GM21381 (cell line): ENCODE measurements around the gene FOXB2.
"Not testable (repeated sequence)": the region's sequence is repeated elsewhere in the genome, so short reads cannot be mapped to it uniquely, and the experiment has no call there.

Experiments used
- ATAC-seq: cut with Tn5 transposase; IDR thresholded peaks from one replicate; pipeline ENCODE4 v1.9.1; 2021; ENCODE audit warnings: mild to moderate bottlenecking, moderate library complexity; ENCODE audit not compliant: unreplicated experiment

FOXB2 gene

DNA sequence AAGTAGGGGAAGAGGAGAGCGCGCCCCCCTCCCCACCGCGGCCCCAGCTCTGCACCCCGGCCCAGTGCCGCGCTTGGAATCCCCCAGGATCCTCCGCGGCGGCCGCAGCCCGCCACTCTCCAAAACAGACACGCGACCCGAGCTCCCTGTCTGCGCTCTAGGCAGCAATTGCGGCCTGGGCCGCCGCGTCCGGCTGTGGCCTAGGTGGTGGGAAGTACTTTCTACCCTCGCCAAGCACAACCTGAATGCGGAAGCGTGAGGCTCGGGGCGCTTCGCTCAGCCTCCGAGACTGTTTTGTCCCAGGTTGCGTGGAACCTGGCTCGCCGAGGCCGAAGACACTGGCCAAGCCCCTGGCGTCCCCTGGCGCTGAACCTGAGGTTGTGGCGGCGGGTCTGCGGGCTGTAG lies 3.3 kb upstream of the FOXB2 start:
- no peak for ATAC-seq

DNA sequence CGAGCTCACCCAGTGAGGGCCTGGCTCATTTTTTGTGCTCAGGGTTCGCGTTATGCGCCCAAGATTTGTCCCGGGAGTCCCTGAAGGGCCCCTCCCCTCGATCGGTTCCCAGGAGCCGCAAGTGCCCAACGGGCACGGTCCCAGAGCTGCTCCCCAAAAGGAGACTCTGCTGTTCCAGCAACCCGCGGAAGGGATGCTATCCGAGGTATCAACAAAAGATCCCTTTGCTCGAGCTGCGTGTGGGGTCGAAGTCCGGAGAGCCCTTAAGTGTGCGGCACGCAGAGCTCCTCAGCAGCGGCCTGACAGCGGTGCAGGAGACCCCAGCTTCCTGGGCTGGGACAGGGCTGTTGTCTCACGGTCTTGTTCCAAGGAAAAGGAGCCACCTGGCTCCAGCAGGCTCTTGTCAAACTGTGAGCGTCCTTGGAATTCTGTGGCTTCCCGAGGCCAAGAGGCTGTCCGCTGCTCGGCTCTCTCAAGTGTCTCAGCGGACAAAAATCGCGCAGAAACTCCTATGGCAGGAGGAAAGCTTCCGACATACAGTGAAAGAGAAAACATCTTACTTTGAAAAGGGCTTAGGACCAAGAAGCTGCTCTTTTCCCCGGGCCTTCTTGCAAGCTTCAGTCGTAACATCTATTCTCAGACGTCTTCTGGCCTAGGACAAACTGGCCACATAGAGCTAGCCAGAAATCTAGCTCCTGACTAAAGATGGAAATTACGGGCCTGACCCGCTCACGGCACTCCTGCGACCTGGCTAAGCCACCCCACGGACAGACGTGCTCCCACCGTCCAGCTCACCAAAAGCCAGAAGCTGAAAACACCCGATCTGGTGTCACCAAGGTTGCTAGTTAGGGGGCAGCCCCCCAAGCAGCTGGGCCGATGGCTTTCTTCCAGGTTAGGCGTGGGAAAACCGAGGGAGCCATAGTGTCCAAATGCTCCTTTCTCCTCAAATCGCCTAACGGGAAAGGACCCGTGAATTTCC lies 2.6 kb upstream of the FOXB2 start:
- ATAC-seq: no peak

DNA sequence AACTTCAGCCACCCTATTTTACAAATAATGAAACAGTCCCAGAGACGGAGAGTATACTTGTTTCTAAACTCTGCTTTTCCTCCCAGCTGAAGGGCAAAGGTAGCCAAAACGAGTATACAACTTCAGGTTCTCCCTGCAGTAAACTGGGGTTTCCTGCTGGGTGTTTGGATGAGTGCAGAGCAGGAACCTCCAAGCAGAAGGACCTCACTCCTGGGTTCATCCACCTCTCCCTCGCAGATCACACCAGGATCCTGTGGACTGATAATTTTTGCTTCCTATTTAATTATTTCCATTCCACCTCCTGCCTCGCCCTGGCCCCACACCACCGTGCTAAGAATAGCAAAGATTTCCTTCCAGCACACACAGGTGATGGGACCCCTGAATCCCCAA lies 2.0 kb upstream of the FOXB2 start:
- no peak for ATAC-seq

- ATAC-seq: no peak
These were observed 1.1 kb upstream of the FOXB2 start for GRCh38 chr9:77018058-77018968.

GRCh38 chr9:77018969-77019235 lies 553 bp upstream of the FOXB2 start:
- no peak for ATAC-seq

- no peak for ATAC-seq
These were observed 514 bp downstream of the FOXB2 start for GRCh38 chr9:77019926-77020412.

DNA sequence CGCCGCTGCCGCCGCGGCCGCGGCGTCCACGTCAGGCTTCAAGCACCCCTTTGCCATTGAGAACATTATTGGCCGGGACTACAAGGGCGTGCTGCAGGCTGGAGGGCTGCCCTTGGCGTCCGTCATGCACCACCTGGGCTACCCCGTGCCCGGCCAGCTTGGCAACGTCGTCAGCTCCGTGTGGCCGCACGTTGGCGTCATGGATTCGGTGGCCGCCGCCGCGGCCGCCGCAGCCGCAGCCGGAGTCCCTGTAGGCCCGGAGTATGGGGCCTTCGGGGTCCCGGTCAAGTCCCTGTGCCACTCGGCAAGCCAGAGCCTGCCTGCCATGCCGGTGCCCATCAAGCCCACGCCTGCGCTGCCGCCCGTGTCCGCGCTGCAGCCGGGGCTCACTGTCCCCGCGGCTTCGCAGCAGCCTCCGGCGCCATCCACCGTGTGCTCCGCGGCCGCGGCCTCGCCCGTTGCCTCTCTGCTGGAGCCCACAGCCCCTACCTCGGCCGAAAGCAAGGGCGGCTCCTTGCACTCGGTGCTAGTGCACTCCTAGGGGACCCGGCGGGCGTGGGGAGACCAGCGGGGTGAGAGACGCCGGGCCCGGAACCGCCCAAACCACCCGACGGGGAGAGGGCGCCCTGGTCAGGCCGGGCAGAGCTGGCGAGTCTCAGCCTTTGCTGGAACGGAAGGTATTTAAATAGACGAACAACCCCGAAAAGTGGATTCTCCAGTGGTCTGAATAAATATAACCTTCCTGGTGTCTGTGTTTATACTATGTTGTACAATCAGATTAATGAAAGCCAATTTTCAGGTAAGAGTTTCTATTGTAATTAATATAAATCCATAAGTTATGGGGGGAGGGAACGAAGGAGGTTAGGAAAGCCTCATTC lies 1.2 kb downstream of the FOXB2 start:
- ATAC-seq: no peak

DNA sequence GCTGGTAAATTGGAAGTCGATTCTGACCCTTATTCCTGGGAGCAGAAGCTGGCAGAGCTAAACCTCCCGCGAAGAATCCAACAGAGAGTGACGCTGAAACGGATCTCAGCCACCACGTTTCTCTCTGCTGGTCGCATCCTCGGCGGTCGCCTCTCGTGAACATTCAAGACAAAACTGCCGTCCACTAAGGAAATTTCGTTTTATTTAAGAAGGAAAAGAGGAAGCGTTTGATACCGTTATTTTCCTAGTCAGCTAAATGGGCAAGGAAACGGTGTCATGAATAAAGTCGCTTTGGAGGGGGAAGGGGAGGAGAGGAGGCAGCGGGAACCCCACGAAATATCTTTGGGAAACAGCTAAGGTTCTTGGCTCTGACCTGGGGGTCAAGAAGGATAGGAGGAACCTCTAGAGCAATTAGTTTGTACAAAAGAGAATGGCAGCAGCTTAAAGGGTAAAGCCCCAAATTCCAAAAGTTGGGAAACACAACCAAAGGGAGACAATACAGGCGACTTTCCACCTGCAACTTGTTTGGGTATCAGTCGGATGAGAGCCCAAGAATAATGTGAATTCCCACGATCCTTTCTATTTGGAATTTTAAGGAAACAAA lies 1.9 kb downstream of the FOXB2 start:
- no peak for ATAC-seq

DNA sequence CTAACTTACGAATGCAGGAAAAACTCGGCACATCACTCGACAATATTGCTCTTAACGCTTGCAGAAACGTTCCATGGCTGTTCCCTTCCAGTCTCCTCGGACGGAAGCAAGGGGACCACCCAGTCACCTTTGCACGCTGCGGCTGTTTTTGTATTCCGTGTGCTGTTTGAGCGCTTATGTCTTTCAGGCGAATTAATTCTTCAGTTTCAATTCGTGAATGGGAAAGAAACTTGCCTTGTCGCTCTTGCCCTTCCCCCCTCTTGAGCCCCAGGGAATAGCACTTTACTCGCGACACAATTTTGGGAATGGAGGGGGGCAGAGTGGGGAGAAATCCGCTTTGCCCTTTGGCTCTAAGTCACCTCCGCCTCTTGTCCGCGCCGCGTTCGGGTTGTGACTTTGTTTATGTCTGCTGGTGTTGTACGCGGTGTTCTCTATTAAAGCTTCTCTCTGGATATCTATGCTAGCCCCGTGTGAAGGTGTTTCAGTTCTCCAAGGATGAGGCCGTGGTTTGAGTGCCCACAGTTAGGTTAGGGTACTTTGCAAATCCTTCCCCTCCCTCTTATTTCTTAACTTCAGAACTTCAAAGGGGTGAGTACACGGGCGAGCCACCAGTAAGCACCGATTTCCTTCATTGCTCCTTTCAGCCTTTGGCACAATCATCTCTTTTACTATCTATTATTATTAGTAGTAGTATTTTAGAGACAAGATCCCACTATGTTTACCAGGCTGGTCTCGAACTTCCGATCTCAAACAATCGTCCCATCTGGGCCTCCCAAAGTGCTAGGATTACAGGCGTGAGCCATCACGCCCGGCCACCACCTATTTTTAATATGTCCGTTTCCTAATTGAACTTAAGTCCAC lies 2.7 kb downstream of the FOXB2 start:
- ATAC-seq: no peak

DNA sequence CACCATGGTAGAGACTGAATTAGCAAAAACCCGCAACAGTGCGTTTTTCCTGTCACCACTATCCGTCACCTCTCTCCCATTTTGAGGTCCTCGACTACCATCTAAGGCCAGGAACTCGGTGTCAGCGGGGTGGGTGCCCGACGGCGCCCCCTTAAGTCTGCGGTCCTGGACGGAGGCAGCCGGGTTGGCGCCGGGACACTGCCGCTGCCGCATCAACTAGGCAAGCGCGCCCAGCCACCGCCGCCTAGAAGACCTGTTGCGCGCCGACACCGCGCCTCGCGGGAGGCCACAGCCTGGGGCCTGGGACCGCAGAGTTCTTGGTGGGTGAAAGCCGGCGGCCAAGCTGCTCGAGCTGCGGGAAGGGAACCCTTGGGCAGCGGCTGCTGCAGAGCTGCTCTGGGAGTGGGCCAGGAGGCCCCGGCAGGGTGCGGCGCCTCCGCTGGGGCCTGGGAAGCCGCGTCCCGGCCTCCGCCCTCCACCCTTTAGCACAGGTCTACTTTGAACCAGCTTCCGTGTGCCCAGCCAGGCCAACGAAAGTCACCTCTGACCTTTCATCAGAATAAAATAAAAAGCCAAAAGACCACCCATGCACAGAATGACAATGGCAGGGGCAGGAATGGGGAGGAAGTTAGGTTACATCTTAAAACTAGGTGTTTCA lies 3.5 kb downstream of the FOXB2 start:
- ATAC-seq: no peak

- ATAC-seq: no peak
These were observed 4.3 kb downstream of the FOXB2 start for GRCh38 chr9:77023726-77024125.

DNA sequence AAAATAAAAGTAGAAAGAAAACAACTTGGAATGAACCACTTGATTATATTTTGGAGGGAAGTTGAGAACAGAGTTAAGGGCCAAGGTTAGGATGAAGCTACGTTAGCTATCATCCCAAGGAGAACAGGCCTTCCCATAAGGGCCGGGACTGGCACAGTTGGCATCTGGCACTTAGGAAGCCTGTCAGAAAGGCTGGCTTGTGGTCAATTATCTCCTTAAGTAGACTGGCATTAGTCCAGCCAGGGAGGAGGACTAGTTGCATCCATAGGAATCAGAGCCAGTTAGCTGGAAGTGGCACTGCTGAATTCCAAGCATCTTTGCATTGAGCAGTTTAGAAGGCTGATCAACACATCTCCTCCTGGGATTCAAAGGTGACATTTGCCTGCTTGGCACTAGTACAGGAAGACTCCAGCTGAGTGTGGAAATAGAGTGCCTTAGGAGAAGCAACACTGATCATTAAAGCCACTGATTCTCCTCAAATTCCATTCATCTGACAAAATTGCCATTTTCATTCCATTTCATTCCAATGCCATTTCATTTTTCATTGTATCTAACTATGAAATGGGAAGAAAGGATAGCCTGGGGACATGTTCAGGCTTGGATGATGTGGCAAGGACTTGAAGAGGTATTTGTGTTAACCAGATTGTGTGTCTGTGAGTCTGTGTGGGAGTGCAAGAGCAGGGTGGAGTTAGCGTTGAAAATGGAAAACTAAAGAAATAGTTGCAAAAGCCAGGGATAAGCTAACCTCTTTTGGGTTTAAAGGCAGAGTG lies 5.5 kb downstream of the FOXB2 start:
- ATAC-seq: no peak

GRCh38 chr9:77028478-77028877 lies 9.0 kb downstream of the FOXB2 start:
- no peak for ATAC-seq

DNA sequence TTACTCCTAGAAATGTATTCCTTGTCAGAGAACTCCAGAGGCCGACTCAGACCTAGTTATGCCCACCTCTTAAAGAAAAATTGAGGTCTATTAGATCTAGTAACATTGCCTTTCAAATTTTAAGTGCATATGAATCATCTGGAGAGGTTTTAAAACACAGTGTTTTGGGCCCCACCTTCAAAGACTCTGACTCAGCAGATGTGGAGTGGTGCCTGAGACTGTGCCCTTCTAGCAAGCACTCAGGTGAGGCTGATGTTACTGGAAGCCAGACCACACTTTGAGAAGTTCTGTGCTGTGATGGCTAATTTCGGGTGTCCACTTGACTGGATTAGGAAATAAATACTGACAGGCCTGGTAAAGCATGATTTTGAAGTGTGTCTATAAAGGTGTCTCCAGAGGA lies 10.6 kb downstream of the FOXB2 start:
- ATAC-seq: no peak

GRCh38 chr9:77038281-77039036 lies 19.0 kb downstream of the FOXB2 start:
- no peak for ATAC-seq

DNA sequence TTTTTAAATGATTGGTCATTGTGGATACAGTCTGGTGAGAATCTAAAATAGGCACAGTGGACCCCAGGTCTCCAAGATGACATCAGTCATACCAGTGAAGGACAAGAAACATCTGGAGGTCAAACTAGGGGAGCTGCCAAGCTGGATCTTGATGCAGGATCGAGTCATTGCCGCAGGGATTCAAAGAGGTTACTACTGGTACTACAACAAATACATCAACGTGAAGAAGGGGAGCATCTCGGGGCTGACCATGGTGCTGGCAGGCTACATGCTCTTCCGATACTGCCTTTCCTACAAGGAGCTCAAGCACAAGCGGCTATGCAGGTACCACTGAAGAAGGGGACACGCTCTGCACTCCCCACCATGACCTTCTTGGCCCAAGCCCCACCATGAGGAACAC lies 20.9 kb downstream of the FOXB2 start:
- ATAC-seq: no peak

GRCh38 chr9:77043743-77044142 lies 24.3 kb downstream of the FOXB2 start:
- not testable (repeated sequence) for ATAC-seq
